Sciatic nerve (tissue), 2 donors: ENCODE results near the gene TNRC6C. TPM values are rescaled to one million over a fixed set of nuclear protein-coding genes. Genes with fewer than 3 reads are reported as not detected.
"Not testable (repeated sequence)": the region's sequence is repeated elsewhere in the genome, so short reads cannot be mapped to it uniquely, and the experiment has no call there.

Source experiments
- ATAC-seq: fragments of 200-7000 bp; cut with Tn5 transposase; one replicate; pipeline ENCODE4 v1.9.1; 2020; ENCODE audit warnings: mild to moderate bottlenecking, moderate library complexity
- DNase-seq: peaks from one replicate; pipeline ENCODE4 v3.0.0-alpha.2; 2020; ENCODE audit warnings: low spot score
- intact Hi-C: fragments of 100-400 bp; cut with DNase I; formaldehyde crosslinking; loops from one replicate; pipeline ENCODE4 v1.14.2; 2022
- total RNA-seq: library from RNA; stranded (reverse); fragmentation: NEBNext Ultra II Directional; extraction: Animal tissue kit (Norgen Biotek cat#: 25700); gene quantifications from one replicate; pipeline ENCODE4 v1.2.1, GENCODE V29; 2021
- donor health status: DM: no; HTN: no; CAD: no.
- donor health status: DM: no; HTN: no; CAD: no.

Gene TNRC6C
- total RNA-seq, 1 donor from 2014 or later, result 69.3 TPM

GRCh38 chr17:77957235-77957856 is 1.2 kb upstream of the TNRC6C start:
- intact Hi-C loops, result no loop called here
- DNase-seq (no peak), ATAC-seq (no peak)

- ATAC-seq (no peak), DNase-seq (no peak)
- intact Hi-C loops, result no loop called here
Observed at GRCh38 chr17:77958716-77959125, 218 bp downstream of the TNRC6C start.

DNA sequence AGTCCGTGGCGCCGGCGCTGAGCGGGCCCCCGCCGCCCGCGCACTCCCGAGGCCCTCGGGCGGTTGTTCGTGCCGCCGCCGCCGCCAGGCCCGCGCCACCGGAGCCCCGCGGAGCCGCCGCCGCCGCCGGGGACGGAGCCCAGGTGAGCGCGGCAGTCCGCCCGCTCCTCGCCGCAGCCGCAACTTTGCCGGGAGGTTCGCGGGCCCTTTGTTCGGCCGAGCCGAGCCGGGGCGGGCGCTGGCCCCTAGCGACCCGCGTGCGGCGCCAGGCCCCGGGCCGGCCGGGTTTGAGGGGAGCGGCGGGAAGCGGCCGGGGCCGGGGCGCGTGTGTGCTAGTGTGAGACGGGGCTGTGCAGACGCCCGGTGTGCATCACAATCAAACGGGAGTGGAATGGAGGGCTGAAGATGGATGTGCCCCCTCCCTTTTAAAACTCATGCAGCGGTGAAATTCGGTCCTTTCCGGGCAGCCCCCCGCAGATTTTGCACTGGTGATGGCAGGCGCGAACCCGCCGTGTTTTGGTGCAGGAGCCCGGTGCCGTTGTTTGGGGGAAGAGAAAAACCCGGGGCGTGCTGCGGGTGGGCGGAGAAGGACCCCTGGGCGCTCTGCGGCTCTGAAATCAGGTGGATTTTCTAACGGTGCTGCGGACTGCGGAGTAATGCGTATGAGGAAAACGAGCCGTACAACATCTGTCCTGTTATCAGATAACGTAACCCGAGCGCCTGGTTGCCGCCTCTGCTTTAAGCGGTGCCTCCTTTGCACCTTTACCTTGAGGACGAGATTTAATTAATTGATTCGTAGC is 823 bp downstream of the TNRC6C start:
- intact Hi-C loops, result no loop called here
- no peak for ATAC-seq
- DNase-seq, result no peak

DNA sequence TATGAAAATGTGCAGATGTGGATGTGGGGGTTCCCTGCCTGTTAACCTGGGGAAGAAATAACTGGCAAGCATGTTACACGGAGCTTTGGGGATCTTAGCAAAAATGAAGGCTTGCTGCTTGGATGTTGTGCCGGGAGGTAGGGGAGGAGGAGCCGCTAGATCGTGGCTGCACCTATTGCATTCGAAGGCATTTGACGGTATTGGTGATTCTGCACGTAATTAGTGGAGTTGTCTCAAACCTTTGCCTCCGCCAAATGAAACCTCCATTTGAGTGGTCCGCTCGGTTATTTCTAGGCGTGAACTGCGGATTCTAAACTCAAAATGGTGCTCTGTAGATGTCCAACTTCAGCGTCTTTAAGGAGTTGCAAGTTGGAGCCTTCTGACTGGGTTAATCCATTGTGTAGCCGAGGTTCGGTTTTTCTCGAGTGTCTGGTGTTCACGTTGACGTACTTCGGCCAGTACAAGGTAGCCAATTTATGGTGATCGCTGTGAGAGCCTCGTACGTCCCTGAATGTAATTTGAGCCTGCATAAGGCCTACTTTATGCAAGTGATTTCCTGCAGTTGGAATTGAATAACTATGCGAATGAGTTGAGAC is 1.5 kb downstream of the TNRC6C start:
- ATAC-seq (no peak), DNase-seq (no peak)
- intact Hi-C loops, result no loop called here

DNA sequence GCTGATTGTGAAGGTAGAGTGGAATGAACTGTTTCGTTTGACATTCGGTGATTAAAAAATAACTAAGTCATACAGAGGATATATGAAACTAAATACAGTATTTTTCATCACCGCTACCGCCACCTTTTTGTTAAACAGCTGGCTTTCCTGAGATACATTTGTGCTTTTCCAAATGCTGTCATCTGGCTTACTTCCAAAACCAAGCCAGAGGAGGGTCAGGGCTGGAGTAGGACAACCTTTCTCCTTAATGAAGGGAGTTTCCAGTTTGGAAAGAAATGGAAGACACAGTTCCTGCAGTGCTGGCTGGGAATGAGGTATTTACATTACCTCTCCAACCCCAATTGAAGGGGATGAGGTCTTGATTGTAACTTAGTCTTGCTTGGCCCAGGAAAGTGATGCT is 3.2 kb downstream of the TNRC6C start:
- intact Hi-C loops, result no loop called here
- DNase-seq (no peak), ATAC-seq (no peak)

- ATAC-seq, result no peak
- intact Hi-C loops, result no loop called here
- no peak for DNase-seq
Observed at GRCh38 chr17:77962348-77962747, 3.8 kb downstream of the TNRC6C start.

DNA sequence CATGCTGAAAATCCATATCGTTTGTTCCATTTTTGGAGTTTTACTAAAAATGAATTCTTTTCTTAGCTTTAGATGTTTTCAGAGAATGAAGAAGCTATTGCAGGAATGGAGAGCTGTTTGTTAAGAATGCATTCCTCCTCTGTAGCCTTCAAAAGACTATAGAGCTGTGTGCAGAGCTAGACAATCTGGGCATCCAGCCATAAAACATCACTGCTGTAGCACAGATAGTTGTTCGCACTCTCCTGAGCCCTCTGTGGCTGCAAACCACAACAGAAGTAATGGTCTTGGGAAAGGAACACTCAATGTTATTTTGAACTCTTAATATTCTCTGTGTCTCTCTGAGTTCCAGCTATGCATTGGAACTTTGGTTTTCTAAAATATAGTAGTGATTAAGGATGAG is 4.9 kb downstream of the TNRC6C start:
- DNase-seq, result no peak
- ATAC-seq, result peak; percentile 87
- intact Hi-C loops, result no loop called here

GRCh38 chr17:77965352-77965751 is 6.8 kb downstream of the TNRC6C start:
- ATAC-seq (no peak), DNase-seq (no peak)
- intact Hi-C loops, result no loop called here

DNA sequence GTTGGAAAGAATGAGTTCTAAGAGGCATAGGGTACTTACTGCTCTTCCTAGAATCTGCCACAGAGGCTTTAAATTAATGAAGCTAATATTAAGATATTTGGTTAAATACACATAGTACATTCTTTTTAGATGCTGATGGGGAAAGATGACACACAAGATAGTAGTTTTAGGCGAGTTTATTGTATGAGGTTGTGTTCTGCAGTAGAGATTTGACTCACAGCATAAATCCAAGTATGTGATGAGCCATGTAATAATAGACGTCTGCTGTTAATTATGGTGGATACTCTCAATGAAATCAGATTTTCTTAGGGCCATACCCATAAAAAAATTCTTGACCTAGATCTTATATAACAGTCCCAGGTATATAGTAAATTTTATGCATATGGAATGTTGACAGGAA is 8.0 kb downstream of the TNRC6C start:
- DNase-seq (no peak), ATAC-seq (no peak)
- intact Hi-C loops, result no loop called here

DNA sequence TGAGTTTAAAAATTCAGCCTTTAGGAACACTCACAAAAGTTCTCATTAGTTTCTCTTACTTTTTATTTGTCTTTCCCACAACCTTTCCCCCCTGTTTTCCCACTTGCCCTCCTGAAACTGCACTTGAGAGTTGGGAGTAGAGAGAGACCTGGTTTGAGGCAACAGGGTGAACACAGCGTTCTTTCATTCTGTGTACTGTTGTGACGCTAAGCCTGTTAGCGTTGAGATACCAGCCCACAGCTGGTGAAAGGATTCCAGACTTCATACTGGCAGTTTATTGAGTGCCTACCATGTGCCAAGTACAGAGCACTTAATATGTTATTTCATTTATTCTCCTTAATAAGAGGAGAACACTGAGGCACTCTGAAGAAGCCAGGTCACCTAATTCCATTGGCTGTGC is 10.3 kb downstream of the TNRC6C start:
- peak; percentile 52 for ATAC-seq
- no peak for DNase-seq
- intact Hi-C loops, result no loop called here

DNA sequence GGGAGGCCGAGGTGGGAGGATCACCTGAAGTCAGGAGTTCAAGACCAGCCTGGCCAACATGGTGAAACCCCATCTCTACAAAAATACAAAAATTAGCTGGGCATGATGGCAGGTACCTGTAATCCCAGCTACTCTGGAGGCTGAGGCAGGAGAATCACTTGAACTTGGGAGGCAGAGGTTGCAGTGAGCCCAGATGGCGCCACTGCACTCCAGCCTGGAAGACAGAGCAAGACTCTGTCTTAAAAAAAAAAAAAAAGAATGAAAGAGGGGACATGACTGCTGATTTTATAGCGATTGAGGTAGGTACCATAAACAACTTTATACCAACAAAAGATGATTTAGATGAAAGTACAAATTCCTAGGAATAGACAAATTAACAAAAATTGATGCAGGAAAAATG is 13.8 kb downstream of the TNRC6C start:
- intact Hi-C loops, result loop anchor here (1.0 kb wide), 1 partner anchor 43 kb away; no protein-coding TSS in a partner anchor
- not testable (repeated sequence) for DNase-seq, ATAC-seq

DNA sequence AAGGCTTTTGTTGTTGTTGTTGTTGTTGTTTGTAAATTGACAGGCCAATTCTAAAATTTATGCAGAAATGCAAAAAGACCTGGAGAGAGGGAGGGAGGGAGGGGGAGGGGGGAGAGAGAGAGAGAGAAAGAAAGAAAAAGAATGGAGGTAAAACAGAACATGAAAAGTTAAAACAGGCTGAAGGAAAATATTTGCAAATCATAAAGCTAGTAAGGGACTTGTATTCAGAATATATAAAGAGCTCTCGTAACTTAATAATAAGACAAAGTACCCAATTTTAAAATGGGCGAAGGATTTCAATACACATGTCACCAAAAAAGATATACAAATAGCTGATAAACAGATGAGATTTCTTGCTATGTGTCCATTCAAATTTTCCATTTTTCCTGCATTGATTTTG is 15.4 kb downstream of the TNRC6C start:
- intact Hi-C loops, result no loop called here
- ATAC-seq, result no peak
- no peak for DNase-seq

- intact Hi-C loops, result no loop called here
- DNase-seq (no peak), ATAC-seq (no peak)
Observed at GRCh38 chr17:77974396-77974795, 15.9 kb downstream of the TNRC6C start.

GRCh38 chr17:77982430-77982829 is 23.9 kb downstream of the TNRC6C start:
- intact Hi-C loops, DNase-seq, ATAC-seq: not testable (repeated sequence)

DNA sequence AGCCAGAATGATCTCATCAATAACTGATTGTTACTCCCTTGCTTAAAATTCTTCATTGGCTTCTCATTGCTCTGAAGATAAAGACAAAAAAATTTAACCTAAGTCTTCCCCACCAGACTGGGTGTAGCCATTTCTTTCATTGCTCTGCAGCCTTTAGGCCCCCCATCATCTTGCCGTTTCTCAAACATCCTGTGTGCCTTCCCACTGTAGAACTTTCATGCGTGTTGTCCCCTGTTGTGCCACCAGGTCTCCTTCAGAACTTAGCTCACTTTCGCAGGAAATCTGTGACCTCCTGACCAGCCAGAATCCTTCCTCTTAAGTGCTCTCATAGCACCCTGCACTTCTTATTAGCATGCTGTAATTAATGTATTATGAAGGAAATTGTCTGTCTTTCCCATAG is 31.8 kb downstream of the TNRC6C start:
- no peak for ATAC-seq
- intact Hi-C loops, result no loop called here
- no peak for DNase-seq

- DNase-seq, ATAC-seq, intact Hi-C loops: not testable (repeated sequence)
Observed at GRCh38 chr17:77993735-77994134, 35.2 kb downstream of the TNRC6C start.

DNA sequence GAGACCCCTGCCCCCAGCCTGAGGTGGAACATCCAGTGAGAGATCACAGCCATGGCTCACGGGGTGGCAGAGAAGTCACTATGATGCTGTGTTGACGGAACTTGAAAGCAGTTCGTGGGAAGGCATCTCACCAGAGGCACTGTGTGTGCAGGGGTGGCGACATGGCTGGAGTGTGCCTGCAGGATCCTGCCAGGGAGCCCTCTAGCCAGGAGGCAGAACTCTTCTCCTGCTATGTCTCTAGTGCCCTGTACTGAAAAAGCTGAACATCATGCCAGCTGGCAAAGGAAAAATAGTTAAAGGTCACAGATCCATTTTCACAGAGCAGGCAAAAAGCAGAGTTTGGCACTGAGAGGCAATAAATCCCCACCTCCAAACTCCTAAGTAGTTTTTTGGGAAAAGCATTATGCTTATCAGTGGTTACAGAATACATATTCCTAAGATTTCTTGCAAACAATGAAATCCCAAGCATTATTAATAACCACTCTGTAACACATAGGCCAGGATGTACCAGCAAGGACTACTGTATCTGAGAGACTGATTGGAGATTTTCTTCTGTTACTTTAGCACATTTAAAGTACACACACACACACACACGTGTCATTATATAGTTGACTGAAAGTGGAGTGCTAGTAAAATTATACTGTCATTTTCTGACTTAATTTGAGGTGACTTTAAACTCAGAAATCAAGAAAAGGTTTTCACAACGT is 36.8 kb downstream of the TNRC6C start:
- DNase-seq (no peak), ATAC-seq (peak; percentile 77)
- intact Hi-C loops, result no loop called here

GRCh38 chr17:77996256-77996655 is 37.8 kb downstream of the TNRC6C start:
- DNase-seq (no peak), ATAC-seq (no peak)
- intact Hi-C loops, result no loop called here

DNA sequence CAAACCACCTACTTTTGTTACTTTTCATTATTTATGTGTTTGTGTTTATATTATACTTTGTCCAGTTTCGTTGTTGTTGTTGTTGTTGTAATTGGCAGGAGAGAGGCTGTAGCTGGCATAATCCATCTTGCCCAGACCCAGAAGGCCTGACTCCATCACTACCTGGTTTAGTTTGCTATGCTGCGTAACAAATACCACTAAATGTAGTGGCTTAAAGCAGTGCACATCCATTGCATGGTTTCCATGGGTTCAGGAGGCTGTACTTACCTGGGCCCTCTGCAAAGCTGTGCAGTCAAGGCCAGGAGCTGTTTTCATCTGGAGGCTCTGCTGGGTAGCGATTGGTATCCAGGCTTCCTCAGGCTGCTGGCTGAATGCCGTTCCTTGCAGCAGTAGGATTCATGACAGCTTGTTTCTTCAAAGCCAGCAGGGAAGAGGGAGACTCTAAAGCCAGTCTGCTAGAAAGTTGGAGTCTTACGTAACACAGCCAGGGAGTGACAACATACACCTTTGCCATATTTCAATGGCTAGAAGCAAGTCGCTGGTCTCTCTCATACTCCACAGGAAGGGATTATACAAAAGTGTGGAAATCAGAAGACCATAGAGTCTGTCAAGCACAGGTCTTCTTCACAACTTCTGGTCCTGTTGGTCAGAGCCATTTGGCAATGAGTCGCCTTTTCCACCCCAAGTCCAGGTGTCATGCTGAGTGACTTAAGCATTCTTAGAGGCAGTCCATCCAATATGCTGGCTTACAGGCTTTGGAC is 41.1 kb downstream of the TNRC6C start:
- intact Hi-C loops, result no loop called here
- DNase-seq, result no peak
- ATAC-seq, result no peak
